Breast epithelium (tissue), 4 donors: ENCODE results near the gene WNK4. TPM values are rescaled to one million over a fixed set of nuclear protein-coding genes. Genes with fewer than 3 reads are reported as not detected.
A peak's percentile ranks its signal among the peaks of the same experiment; 100 is the strongest.

Source experiments
- DNase-seq, 2 donors: peaks; one replicate each; pipeline ENCODE4 v3.0.0-alpha.2; 2019; ENCODE audit warnings: low spot score in 2 of 2
- H3K27ac ChIP-seq, 2 donors: fragments of 200-600 bp; sonication (generic) in 1 of 2; one replicate each; pipeline ENCODE4 v1.5.1; 2016 to 2019; ENCODE audit warnings: mild to moderate bottlenecking in 1 of 2
- H3K27me3 ChIP-seq, 2 donors: fragments of 200-600 bp; sonication (generic) in 1 of 2; one replicate each; pipeline versions ENCODE4 v1.5.1 to v1.6.0; 2017 to 2019; ENCODE audit warnings: control low read depth in 1 of 2, mild to moderate bottlenecking in 1 of 2
- H3K36me3 ChIP-seq: fragments of 200-600 bp; one replicate; pipeline ENCODE4 v1.5.1; 2019
- H3K4me1 ChIP-seq, 2 donors: fragments of 200-600 bp; sonication (generic); one replicate each; pipeline ENCODE4 v1.5.1; 2016 to 2019; ENCODE audit warnings: control low read depth in 1 of 2
- H3K4me3 ChIP-seq, 3 donors: fragments of 200-600 bp; sonication (generic); 1 replicate in 2 of 3; 2 replicates in 1 of 3; pipeline ENCODE4 v1.5.1; 2016 to 2019; ENCODE audit warnings: mild to moderate bottlenecking in 3 of 3, moderate library complexity in 2 of 3
- H3K9me3 ChIP-seq, 2 donors: fragments of 200-600 bp; sonication (generic) in 1 of 2; one replicate each; pipeline ENCODE4 v1.5.1; 2016 to 2019; ENCODE audit warnings: control low read depth in 1 of 2
- POLR2A ChIP-seq: fragments of 450-650 bp; IDR thresholded peaks from one replicate; pipeline ENCODE4 v1.6.1; 2016; ENCODE audit warnings: antibody characterized with exemption, mild to moderate bottlenecking, moderate library complexity
- POLR2AphosphoS5 ChIP-seq, 3 donors: sonication (generic); formaldehyde crosslinking; IDR thresholded peaks; one replicate each; pipeline ENCODE4 v1.6.1; 2017; ENCODE audit warnings: antibody characterized with exemption in 3 of 3
- intact Hi-C: fragments of 100-400 bp; cut with DNase I; formaldehyde crosslinking; loops from one replicate; pipeline ENCODE4 v1.15.1; 2023; ENCODE audit warnings: low total_unique reads
- total RNA-seq, 3 donors: library from RNA; depleted of rRNA; stranded (reverse); fragments of >200 nt; gene quantifications; one replicate each; pipeline ENCODE4 v1.1.0, GENCODE V29; 2016
- TF ChIP-seq, protein P1 (sequence below), 3 donors: fragments of 450-650 bp; IDR thresholded peaks; one replicate each; pipeline ENCODE4 v1.5.1; 2016 to 2017; ENCODE audit warnings: antibody characterized with exemption in 3 of 3, mild to moderate bottlenecking in 3 of 3, moderate library complexity in 3 of 3

Gene WNK4
- total RNA-seq, 3 donors from 2014 or later = 0.16 to 4.1 (median 0.66) TPM

DNA sequence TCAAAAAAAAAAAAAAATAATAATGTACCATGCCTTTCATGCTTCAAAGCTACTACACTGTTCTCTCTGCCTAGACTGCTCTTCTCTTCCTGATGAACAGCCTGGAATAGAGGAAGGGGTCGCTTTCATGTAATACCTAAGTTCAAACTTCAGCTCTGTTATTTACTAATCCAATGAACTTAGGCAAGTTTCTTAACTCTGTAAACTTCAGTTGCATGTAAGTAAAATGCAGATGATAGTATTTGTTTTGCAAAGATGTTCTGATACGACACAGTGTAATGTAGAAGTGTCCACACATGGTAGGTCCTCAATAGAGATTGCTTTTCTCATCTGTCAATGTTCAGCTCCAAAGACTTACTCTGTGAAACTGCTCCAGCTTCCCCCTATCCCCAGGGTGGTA, 11.5 kb downstream of the WNK4 start:
- intact Hi-C loops = no loop called here
- Histone ChIP-seq H3K27me3 (no peaks in the 10 kb centered on the region), H3K4me1 (peaks cover 0 to 2% of the 10 kb centered on the region in 2 donors), H3K4me3 (no peak overlapping the region), H3K27ac (no peak overlapping the region), H3K9me3 (no peaks in the 10 kb centered on the region), H3K36me3 (no peaks in the 10 kb centered on the region)
- DNase-seq = no peak
- TF ChIP-seq, protein P1, sequence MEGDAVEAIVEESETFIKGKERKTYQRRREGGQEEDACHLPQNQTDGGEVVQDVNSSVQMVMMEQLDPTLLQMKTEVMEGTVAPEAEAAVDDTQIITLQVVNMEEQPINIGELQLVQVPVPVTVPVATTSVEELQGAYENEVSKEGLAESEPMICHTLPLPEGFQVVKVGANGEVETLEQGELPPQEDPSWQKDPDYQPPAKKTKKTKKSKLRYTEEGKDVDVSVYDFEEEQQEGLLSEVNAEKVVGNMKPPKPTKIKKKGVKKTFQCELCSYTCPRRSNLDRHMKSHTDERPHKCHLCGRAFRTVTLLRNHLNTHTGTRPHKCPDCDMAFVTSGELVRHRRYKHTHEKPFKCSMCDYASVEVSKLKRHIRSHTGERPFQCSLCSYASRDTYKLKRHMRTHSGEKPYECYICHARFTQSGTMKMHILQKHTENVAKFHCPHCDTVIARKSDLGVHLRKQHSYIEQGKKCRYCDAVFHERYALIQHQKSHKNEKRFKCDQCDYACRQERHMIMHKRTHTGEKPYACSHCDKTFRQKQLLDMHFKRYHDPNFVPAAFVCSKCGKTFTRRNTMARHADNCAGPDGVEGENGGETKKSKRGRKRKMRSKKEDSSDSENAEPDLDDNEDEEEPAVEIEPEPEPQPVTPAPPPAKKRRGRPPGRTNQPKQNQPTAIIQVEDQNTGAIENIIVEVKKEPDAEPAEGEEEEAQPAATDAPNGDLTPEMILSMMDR (IDR thresholded peaks at IDR 0.05) = no peak
- no peak for TF ChIP-seq POLR2AphosphoS5 (IDR thresholded peaks at IDR 0.05)
- TF ChIP-seq POLR2A = no peak

DNA sequence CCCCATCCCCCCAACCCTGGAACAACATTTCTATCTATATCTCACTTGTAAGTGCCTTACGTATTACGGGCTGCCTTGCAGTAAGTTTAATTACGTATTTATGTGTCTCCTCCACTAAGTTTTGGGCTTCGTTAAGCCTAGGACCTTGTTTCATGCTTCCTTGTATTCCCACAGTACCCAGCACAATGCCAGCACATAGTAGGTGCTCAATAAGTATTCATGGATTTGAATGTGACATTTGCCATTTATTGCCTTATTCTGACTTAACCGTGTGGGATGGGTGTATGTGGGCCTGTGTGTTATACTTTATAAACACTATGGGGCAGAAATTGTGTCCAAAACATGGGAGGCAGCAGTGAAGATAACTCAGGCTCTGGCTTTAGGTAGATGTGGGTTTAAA, 12.1 kb downstream of the WNK4 start:
- Histone ChIP-seq H3K9me3 (no peaks in the 10 kb centered on the region), H3K36me3 (no peaks in the 10 kb centered on the region), H3K27me3 (no peaks in the 10 kb centered on the region), H3K27ac (no peak overlapping the region), H3K4me3 (no peak overlapping the region), H3K4me1 (peaks cover 3 to 8% of the 10 kb centered on the region in 2 donors)
- TF ChIP-seq POLR2AphosphoS5 (IDR thresholded peaks at IDR 0.05) (no peak), POLR2A (no peak)
- TF ChIP-seq, protein P1 (IDR thresholded peaks at IDR 0.05) = no peak
- DNase-seq = no peak
- intact Hi-C loops = no loop called here

- intact Hi-C loops = no loop called here
- Histone ChIP-seq H3K4me1 (peaks cover 4 to 12% of the 10 kb centered on the region in 2 donors), H3K9me3 (no peaks in the 10 kb centered on the region), H3K27ac (peak overlapping the region in 1 of 2 donors; percentile 41), H3K4me3 (no peak overlapping the region), H3K27me3 (no peaks in the 10 kb centered on the region), H3K36me3 (no peaks in the 10 kb centered on the region)
- TF ChIP-seq, protein P1 (IDR thresholded peaks at IDR 0.05) = no peak
- TF ChIP-seq POLR2A (no peak), POLR2AphosphoS5 (IDR thresholded peaks at IDR 0.05) (no peak)
- no peak for DNase-seq
These were observed 14.7 kb downstream of the WNK4 start for GRCh38 chr17:42795061-42795460.

GRCh38 chr17:42795465-42795864, 15.1 kb downstream of the WNK4 start:
- DNase-seq = no peak
- no peaks in the 10 kb centered on the region for H3K9me3 ChIP-seq
- intact Hi-C loops = no loop called here
- no peaks in the 10 kb centered on the region for H3K27me3 ChIP-seq
- no peaks in the 10 kb centered on the region for H3K36me3 ChIP-seq
- H3K4me1 ChIP-seq = peaks cover 4 to 12% of the 10 kb centered on the region in 2 donors
- TF ChIP-seq POLR2AphosphoS5 (IDR thresholded peaks at IDR 0.05) (no peak), POLR2A (no peak)
- TF ChIP-seq, protein P1 (IDR thresholded peaks at IDR 0.05) = no peak
- H3K4me3 ChIP-seq = no peak overlapping the region
- peak overlapping the region in 1 of 2 donors; percentile 41 for H3K27ac ChIP-seq

DNA sequence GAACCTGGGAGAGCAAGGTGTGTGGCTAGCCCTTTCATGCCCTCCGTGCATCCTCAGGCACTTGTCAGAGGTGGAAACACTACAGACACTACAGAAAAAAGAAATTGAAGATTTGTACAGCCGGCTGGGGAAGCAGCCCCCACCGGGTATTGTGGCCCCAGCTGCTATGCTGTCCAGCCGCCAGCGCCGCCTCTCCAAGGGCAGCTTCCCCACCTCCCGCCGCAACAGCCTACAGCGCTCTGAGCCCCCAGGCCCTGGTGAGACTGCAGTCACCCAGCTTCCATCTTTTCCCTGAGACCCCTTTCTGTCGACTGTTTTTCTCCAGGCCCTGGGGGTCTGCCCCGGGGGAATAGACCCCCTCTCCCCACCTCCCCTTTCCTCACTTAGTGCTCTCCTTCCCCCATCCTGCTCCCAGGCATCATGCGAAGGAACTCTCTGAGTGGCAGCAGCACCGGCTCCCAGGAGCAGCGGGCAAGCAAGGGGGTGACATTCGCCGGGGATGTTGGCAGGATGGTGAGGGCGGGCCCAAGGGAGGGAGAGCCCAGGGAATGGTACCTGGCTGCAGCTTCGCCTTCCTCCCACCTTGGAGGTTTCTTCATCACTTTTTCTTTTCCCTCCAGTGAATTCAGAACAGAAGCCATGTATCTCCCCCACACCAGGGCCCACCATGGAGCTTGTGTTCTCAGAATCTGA, 15.8 kb downstream of the WNK4 start:
- H3K36me3 ChIP-seq = no peaks in the 10 kb centered on the region
- H3K27me3 ChIP-seq = no peaks in the 10 kb centered on the region
- TF ChIP-seq POLR2A (no peak), POLR2AphosphoS5 (IDR thresholded peaks at IDR 0.05) (no peak)
- TF ChIP-seq, protein P1 (IDR thresholded peaks at IDR 0.05) = no peak

More for the DNA sequence above, 15.8 kb downstream of the WNK4 start:
- Histone ChIP-seq H3K27ac (peak overlapping the region in 1 of 2 donors; percentile 11), H3K9me3 (no peaks in the 10 kb centered on the region), H3K4me1 (peaks cover 4 to 12% of the 10 kb centered on the region in 2 donors), H3K4me3 (no peak overlapping the region)
- intact Hi-C loops = no loop called here
- DNase-seq = no peak
